GM15510 (cell line): ENCODE measurements around the gene S100Z.

ENCODE experiments used
- POLR2A ChIP-seq: IDR thresholded peaks from 3 replicates; pipeline ENCODE4 v1.6.1; 2011; ENCODE audit warnings: borderline replicate concordance; ENCODE audit not compliant: insufficient read length; ENCODE audit errors: extremely low read depth

The S100Z gene

GRCh38 chr5:76849419-76850291, at the start of gene S100Z:
TSS of gene S100Z (plus strand) at chr5:76850014. CDS start at chr5:76875360, 25,346 bp downstream.
- TF ChIP-seq POLR2A: no peak

GRCh38 chr5:76800579-76800978, 49.2 kb upstream of the S100Z start:
- TF ChIP-seq POLR2A: no peak

- TF ChIP-seq POLR2A: no peak
Observed at GRCh38 chr5:76801159-76801802, 48.5 kb upstream of the S100Z start.

GRCh38 chr5:76801803-76802195, 48.0 kb upstream of the S100Z start:
- no peak for TF ChIP-seq POLR2A

GRCh38 chr5:76804266-76804665, 45.5 kb upstream of the S100Z start:
- no peak for TF ChIP-seq POLR2A

GRCh38 chr5:76805821-76806505, 43.9 kb upstream of the S100Z start:
- TF ChIP-seq POLR2A: no peak

- TF ChIP-seq POLR2A: no peak
Observed at GRCh38 chr5:76807296-76807695, 42.5 kb upstream of the S100Z start.

GRCh38 chr5:76808141-76808691, 41.6 kb upstream of the S100Z start:
- no peak for TF ChIP-seq POLR2A

- TF ChIP-seq POLR2A: no peak
Observed at GRCh38 chr5:76809141-76809540, 40.7 kb upstream of the S100Z start.

- no peak for TF ChIP-seq POLR2A
Observed at GRCh38 chr5:76810236-76810635, 39.6 kb upstream of the S100Z start.

GRCh38 chr5:76811214-76811613, 38.6 kb upstream of the S100Z start:
- no peak for TF ChIP-seq POLR2A

- no peak for TF ChIP-seq POLR2A
Observed at GRCh38 chr5:76813982-76814562, 35.7 kb upstream of the S100Z start.

- TF ChIP-seq POLR2A: no peak
Observed at GRCh38 chr5:76816110-76816831, 33.5 kb upstream of the S100Z start.
